CD1c-positive myeloid dendritic cell (primary cell): ENCODE measurements around the gene MIGA1.
"Not testable (repeated sequence)": the region's sequence is repeated elsewhere in the genome, so short reads cannot be mapped to it uniquely, and the experiment has no call there.

Experiments used
- DNase-seq: peaks from one replicate; pipeline ENCODE4 v3.0.0-alpha.2; 2016; ENCODE audit errors: extremely low spot score

MIGA1 gene

GRCh38 chr1:77779529-77780281 lies at the start of gene MIGA1:
Gene MIGA1 (plus strand): TSS chr1:77779649. CDS start chr1:77783253, 3,604 bp downstream.
- peak; percentile 89 for DNase-seq

GRCh38 chr1:77732090-77732489 lies 47.4 kb upstream of the MIGA1 start:
- no peak for DNase-seq

GRCh38 chr1:77739235-77739634 lies 40.2 kb upstream of the MIGA1 start:
- no peak for DNase-seq

DNA sequence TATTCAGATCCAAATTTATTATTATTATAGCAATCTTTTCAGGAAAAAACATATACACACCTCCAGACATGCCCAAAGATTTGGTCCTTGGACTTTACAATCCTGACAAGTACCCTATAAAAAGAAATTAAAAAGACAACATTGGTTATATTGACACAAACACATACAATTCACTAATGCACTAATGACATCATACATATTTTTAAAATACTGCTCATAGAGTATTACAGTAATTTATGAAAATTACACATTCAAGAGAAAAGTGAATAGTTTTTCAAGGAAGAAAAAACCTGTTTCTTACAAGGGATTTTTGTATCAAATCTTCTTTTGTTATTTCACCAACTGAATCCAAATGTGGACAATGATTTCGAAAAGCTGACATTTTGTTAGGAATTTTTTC lies 38.1 kb upstream of the MIGA1 start:
- no peak for DNase-seq

DNA sequence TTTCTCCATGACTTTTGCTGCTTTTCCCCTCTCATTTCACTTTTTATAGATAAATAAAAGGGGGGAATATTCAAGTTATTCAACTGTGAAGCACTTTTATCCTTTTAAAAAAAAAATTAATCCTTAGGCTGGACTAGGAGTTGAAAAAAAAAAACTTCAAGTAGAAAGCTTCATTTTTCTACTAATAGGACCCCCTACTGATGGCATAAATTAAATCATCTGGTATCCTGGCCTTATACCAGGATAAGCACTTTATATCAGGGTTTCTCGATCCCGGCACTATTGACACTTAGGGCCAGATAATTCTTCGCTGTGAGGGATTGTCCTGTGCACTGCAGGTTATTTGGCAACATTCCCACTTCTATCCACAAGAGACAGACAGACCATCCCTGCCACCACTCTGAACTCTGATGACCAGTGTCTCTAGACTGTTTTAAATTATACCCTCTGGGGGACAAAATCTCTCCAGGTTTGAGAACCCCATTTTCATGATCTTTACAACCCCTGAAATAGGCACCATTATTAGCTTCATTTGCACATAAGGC lies 37.4 kb upstream of the MIGA1 start:
- no peak for DNase-seq

DNA sequence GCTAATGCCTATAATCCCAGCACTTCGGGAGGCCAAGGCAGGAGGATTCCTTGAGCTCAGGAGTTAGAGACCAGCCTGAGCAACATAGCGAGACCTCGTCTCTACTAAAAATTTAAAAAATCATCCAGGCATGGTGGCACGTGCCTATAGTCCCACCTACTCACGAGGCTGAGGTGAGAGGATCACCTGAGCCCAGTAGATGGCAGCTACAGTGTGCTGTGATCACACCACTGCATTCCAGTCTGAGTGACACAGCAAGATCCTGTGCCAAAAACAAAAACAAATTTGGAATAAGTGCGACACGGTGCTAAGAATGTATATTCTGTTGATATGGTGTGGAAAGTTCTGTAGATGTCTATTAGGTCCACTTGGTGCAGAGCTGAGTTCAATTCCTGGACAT lies 34.9 kb upstream of the MIGA1 start:
- no peak for DNase-seq

DNA sequence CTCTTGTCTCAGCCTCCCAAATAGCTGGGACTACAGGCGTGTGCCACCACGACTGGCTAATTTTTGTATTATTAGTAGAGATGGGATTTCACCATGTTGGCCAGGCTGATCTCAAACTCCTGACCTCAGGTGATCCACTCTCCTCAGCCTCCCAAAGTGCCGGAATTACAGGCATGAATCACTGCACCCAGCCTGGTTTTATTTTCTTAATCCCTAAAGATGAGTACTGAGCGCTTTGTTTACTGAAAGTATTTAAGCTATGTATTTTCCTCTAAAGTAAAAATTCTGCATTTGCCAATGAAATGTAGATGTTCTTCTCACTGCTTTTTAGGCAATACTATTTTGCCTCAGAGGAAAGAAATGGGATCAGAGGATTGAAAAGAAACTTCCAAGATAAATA lies 30.0 kb upstream of the MIGA1 start:
- DNase-seq: not testable (repeated sequence)

GRCh38 chr1:77756052-77756754 lies 23.2 kb upstream of the MIGA1 start:
- no peak for DNase-seq

- DNase-seq: no peak
These were observed 22.3 kb upstream of the MIGA1 start for GRCh38 chr1:77757066-77757584.

DNA sequence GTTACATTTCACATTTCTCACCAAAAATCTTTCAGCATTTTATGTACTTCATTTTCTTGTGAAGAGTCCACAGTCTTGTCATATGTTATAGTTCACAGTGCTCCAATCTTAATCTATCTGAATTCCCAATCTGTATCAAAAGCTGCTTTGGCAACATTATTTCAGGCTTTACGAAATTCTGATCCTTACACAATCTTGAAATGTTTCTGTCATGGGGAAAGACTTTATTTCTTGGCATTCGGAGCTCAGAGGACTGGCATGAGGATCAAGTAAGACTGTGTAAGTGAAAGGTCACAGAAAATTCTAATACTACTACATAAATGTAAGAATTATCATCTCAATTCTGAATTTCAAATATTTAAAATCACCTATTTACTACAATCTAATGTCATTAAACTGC lies 21.8 kb upstream of the MIGA1 start:
- DNase-seq: peak; percentile 35

DNA sequence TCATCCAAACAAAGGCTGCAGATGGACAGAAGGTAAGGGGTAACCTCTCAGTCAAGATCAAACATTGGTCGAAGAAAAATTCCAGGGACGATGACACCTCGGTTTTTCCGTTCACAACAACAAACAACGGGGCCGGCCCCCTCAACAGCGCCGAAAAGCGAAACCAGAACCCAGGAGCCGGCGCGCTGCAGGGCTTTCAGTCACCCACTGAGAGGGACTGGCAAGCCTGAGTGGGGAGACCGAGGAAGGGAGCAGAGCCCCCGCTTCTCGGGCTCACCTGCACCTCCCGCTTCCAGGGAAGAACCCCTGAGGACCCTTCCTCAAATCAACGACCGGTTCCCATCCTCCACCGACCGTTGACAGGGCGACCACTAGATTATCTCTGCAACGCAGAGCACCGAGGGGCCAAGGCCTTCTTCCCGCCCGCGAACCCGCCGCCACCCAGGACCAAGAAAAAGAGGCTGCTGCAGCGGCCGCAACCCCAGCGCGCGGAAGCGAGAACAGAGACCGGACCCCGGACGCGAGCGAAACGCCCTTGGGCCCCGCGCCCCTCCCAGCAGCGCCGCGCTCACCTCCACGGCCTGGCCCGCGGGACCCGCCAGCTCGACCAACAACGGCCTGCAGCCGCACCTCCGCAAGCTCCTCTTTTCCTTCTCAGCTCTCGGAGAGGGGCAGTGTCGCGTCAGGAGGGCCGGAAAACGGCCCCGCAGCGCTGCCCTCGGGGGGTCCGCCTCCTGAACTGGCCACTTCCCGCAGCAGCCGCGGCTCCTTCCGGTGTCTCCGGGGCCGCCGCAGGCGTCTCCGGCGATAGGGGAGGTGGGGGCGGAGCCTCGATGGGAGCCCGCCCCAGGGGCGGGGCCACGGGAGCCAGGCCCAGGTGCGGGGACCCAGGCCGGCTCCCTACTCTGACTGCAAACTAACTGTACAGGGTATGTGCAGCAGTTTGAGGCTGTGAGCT lies 20.1 kb upstream of the MIGA1 start, which contains the start of gene USP33:
USP33 (minus strand) TSS at position 782 of the 958 bp plus-strand sequence. CDS start 18,155 bp downstream, outside the sequence.
- DNase-seq: peak; percentile 88

- DNase-seq: peak; percentile 63
These were observed 17.4 kb upstream of the MIGA1 start for GRCh38 chr1:77762072-77762476.

DNA sequence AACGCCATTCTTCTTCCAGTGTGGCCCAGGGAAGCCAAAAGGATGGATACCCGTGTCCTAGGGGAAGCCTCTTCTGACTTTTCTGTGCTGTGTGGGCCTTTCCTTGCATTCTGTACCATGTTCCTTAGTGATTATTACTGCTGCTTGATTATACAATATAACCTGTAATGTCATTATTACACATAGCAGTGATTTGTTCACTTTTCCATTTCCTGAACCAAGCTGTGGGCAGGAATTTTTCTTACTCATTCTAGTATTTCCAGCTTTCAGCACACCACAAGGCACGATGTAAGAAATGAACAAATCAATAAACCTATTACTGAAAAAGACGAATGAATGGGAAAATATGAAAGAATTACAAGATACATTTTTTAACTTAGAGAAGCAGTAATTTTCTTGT lies 11.4 kb upstream of the MIGA1 start:
- DNase-seq: no peak

GRCh38 chr1:77776007-77776700 lies 3.3 kb upstream of the MIGA1 start:
- no peak for DNase-seq

GRCh38 chr1:77781683-77782082 lies 2.2 kb downstream of the MIGA1 start:
- no peak for DNase-seq

DNA sequence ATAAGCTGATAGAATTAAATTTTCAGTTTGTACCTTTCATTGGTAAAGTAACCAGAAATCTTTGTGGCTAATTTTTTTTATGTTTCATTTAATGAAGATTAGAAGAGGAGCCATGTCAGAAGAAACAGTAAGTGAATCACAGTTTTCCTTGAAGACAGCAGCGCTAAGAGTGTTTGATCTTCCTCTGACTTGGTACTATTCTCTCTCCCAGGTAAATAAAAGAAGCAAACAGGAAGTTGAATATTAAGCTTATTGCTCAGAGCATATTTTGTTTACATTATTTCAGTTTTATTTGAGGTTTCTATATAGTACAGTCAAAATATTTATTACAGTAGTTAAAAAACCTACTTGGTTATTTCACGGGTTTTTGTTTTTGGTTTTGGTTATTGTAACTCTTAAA lies 3.7 kb downstream of the MIGA1 start:
- DNase-seq: no peak

- DNase-seq: not testable (repeated sequence)
These were observed 6.8 kb downstream of the MIGA1 start for GRCh38 chr1:77786093-77786741.

- DNase-seq: no peak
These were observed 15.1 kb downstream of the MIGA1 start for GRCh38 chr1:77794550-77794949.

GRCh38 chr1:77796695-77797405 lies 17.4 kb downstream of the MIGA1 start:
- DNase-seq: no peak

GRCh38 chr1:77797991-77798390 lies 18.5 kb downstream of the MIGA1 start:
- DNase-seq: no peak
